Stomach (tissue), 4 donors: ENCODE measurements around the gene LAMP1.

Experiments
- CTCF ChIP-seq, 7 experiments: fragments of 450-650 bp in 4 of 7; fragments of 200-600 bp in 3 of 7; sonication (generic) in 3 of 7; IDR thresholded peaks; one replicate each; pipeline ENCODE4 v1.5.1; 2016 to 2019; ENCODE audit warnings: antibody characterized with exemption in 7 of 7, control low read depth in 2 of 7, mild to moderate bottlenecking in 1 of 7
- EP300 ChIP-seq: sonication (generic); formaldehyde crosslinking; IDR thresholded peaks from one replicate; pipeline ENCODE4 v1.6.1; 2017; ENCODE audit warnings: antibody characterized with exemption
- POLR2A ChIP-seq, 4 donors: fragments of 450-650 bp; IDR thresholded peaks; one replicate each; pipeline ENCODE4 v1.6.1; 2016; ENCODE audit warnings: antibody characterized with exemption in 4 of 4, control low read depth in 2 of 4, mild to moderate bottlenecking in 1 of 4, moderate library complexity in 1 of 4

GRCh38 chr13:113353254-113353653, 56.2 kb downstream of the LAMP1 start:
- TF ChIP-seq CTCF (IDR thresholded peaks at IDR 0.05): no peak
- no peak for TF ChIP-seq POLR2A (IDR thresholded peaks at IDR 0.05)
- TF ChIP-seq EP300: no peak
